Kidney (tissue), 14 donors: Measurements from ENCODE around the gene TENM4. TPM values are rescaled to one million over a fixed set of nuclear protein-coding genes. Genes with fewer than 3 reads are reported as not detected.

Experiments
- DNase-seq, 5 donors: peaks; one replicate each; pipeline ENCODE4 v3.0.0-alpha.2; 2013 to 2020
- FAIRE-seq: peaks from 2 replicates; lab custom pipeline; 2012; peaks lifted over from hg19 to GRCh38; lab: Jason Lieb, UNC
- H3K27ac ChIP-seq, 2 donors: one replicate each; pipeline ENCODE4 v1.7.0; 2013; ENCODE audit warnings: low read depth in 2 of 2, low read length in 2 of 2, inconsistent platforms in 1 of 2
- H3K27me3 ChIP-seq: one replicate; pipeline ENCODE4 v1.7.1; 2013; ENCODE audit warnings: low read length, inconsistent platforms; ENCODE audit not compliant: control insufficient read depth, insufficient read depth
- H3K36me3 ChIP-seq, 3 donors: one replicate each; pipeline versions ENCODE4 v1.7.0 to v1.7.1; 2013; ENCODE audit warnings: low read length in 3 of 3, control low read depth in 1 of 3, inconsistent platforms in 1 of 3; ENCODE audit not compliant: insufficient read depth in 3 of 3, control insufficient read depth in 2 of 3
- H3K4me1 ChIP-seq, 3 donors: one replicate each; pipeline versions ENCODE4 v1.7.0 to v1.7.1; 2013; ENCODE audit warnings: low read length in 3 of 3, inconsistent platforms in 1 of 3, low read depth in 1 of 3; ENCODE audit not compliant: control insufficient read depth in 2 of 3, insufficient read depth in 2 of 3
- H3K4me3 ChIP-seq, 3 donors: one replicate each; pipeline versions ENCODE4 v1.7.0 to v1.8.1; 2013; ENCODE audit warnings: low read length in 3 of 3, control low read depth in 1 of 3, inconsistent platforms in 1 of 3
- H3K9ac ChIP-seq, 3 donors: one replicate each; pipeline versions ENCODE4 v1.7.0 to v1.7.1; 2013; ENCODE audit warnings: low read length in 3 of 3, control low read depth in 1 of 3, inconsistent platforms in 1 of 3
- H3K9me3 ChIP-seq, 3 donors: one replicate each; pipeline versions ENCODE4 v1.7.0 to v1.7.1; 2013; ENCODE audit warnings: low read length in 3 of 3, control low read depth in 1 of 3, inconsistent platforms in 1 of 3; ENCODE audit not compliant: control insufficient read depth in 2 of 3, insufficient read depth in 1 of 3
- intact Hi-C: fragments of 100-400 bp; cut with DNase I; formaldehyde crosslinking; loops from one replicate; pipeline ENCODE4 v1.11.1; 2022
- polyA plus RNA-seq: library from polyadenylated mRNA; stranded (reverse); fragments of 350-450 nt; fragmentation: Illumina TruSeq; extraction: RNeasy Lipid Tissue Mini Kit (QIAGEN cat#74804); gene quantifications from one replicate; pipeline ENCODE4 v1.2.3, GENCODE V29; 2014; ENCODE audit warnings: low read depth, low replicate concordance; ENCODE audit not compliant: insufficient read depth
- total RNA-seq: library from RNA; stranded (reverse); fragmentation: NEBNext Ultra II Directional; extraction: Animal tissue kit (Norgen Biotek cat#: 25700); gene quantifications from one replicate; pipeline ENCODE4 v1.2.1, GENCODE V29; 2021
- TF ChIP-seq, protein P1 (sequence below): IDR thresholded peaks from 3 replicates; pipeline ENCODE4 v1.5.1; 2012; ENCODE audit warnings: mild to moderate bottlenecking, moderate library complexity, borderline replicate concordance; ENCODE audit not compliant: insufficient read depth; ENCODE audit errors: extremely low read depth
- donor health status: control.
- donor health status: control.
- donor health status: control.
- donor health status: control.
- donor health status: control.
- donor health status: DM: yes; HTN: yes; CAD: no.
- donor health status: Normal renal cell carcinoma (clear cell type).

The TENM4 gene
- total and polyA plus RNA-seq, 2 donors from 2014 or later, result 0.34 to 31.0 TPM

GRCh38 chr11:79449040-79449439, 8.2 kb upstream of the TENM4 start:
- H3K4me1 ChIP-seq, result no peaks in the 10 kb centered on the region
- DNase-seq (no peak), FAIRE-seq (no peak)
- H3K9ac ChIP-seq, result no peak overlapping the region
- intact Hi-C loops, result no loop called here
- H3K36me3 ChIP-seq, result no peaks in the 10 kb centered on the region
- no peak overlapping the region for H3K27ac ChIP-seq
- H3K9me3 ChIP-seq, result no peaks in the 10 kb centered on the region
- TF ChIP-seq, protein P1, sequence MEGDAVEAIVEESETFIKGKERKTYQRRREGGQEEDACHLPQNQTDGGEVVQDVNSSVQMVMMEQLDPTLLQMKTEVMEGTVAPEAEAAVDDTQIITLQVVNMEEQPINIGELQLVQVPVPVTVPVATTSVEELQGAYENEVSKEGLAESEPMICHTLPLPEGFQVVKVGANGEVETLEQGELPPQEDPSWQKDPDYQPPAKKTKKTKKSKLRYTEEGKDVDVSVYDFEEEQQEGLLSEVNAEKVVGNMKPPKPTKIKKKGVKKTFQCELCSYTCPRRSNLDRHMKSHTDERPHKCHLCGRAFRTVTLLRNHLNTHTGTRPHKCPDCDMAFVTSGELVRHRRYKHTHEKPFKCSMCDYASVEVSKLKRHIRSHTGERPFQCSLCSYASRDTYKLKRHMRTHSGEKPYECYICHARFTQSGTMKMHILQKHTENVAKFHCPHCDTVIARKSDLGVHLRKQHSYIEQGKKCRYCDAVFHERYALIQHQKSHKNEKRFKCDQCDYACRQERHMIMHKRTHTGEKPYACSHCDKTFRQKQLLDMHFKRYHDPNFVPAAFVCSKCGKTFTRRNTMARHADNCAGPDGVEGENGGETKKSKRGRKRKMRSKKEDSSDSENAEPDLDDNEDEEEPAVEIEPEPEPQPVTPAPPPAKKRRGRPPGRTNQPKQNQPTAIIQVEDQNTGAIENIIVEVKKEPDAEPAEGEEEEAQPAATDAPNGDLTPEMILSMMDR, result no peak
- H3K4me3 ChIP-seq, result no peak overlapping the region
- no peaks in the 10 kb centered on the region for H3K27me3 ChIP-seq

DNA sequence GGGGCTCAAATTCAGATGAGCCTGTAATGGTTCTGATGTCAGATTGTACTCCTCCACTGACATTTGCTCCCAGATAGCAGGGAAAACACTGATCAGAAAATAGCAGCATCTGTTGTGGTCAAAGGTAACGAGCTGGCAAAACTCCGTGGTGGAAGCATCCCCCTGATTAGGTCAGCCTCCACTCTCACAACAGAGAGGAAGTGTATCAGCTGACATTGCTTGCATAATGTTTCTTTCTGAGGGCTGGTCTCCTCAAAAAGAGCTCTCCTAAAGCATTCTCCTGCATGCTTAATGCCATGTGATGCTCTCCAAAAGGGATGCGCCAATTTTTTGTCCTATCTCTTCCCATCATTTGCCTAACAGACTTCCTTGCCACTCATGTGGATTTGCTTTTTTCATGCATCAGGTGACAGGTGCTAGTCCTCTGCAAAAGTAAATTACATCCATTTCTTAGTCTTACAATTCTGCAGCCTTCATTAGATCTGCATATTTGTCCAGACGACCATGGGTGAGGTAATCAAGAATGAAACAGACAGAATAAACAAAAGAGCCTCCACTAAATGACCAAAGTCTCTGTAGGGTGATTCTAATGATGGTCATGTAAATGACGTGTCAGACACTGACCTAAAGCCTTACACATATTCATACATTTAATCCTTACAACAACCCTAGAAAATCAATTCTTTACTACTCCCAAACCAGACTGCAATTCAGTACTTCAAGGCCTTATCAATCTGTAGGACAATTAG, 6.4 kb upstream of the TENM4 start:
- Histone ChIP-seq H3K27me3 (no peaks in the 10 kb centered on the region), H3K9me3 (peaks cover 0 to 3% (median 0%) of the 10 kb centered on the region in 3 donors), H3K4me1 (no peaks in the 10 kb centered on the region), H3K4me3 (no peak overlapping the region), H3K27ac (no peak overlapping the region), H3K36me3 (no peaks in the 10 kb centered on the region), H3K9ac (no peak overlapping the region)
- TF ChIP-seq, protein P1, result no peak
- DNase-seq (no peak), FAIRE-seq (no peak)
- intact Hi-C loops, result no loop called here

DNA sequence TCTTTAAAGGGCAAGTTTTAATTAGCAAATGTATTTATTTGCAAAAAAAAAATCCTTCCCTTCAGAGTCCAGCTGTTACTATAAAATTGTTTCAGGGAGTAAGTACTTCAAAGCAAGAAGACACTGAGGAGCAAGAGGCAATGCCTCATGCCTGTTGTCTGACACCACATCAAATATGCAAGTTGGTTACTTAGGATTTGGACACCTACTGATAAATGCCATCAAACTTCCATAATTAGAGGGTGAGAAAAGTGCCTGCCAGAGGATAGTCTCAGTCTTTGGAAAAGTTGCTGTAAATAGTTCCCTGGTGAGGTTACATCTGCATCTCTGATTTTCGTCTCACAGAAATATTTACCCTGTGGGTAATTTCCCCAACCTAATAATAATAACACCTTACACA, 4.1 kb upstream of the TENM4 start:
- peaks cover 0 to 3% (median 0%) of the 10 kb centered on the region in 3 donors for H3K9me3 ChIP-seq
- FAIRE-seq (no peak), DNase-seq (no peak)
- no peak overlapping the region for H3K27ac ChIP-seq
- intact Hi-C loops, result no loop called here
- no peak overlapping the region for H3K4me3 ChIP-seq
- no peaks in the 10 kb centered on the region for H3K27me3 ChIP-seq
- TF ChIP-seq, protein P1, result no peak
- H3K9ac ChIP-seq, result no peak overlapping the region
- peaks cover 0 to 4% (median 0%) of the 10 kb centered on the region in 3 donors for H3K4me1 ChIP-seq
- no peaks in the 10 kb centered on the region for H3K36me3 ChIP-seq
